NCI-H1092 treated with DMSO at 0.1 percent for 48 hours (cell line): Measurements from ENCODE around the gene BTBD2.
A peak's percentile ranks its signal among the peaks of the same experiment; 100 is the strongest.

Experiments used
- DNase-seq: peaks from one replicate; lab custom pipeline; 2025; lab: John Stamatoyannopoulos, UW

The BTBD2 gene

GRCh38 chr19:1941146-1942077 is 74.1 kb downstream of the BTBD2 start, which contains the start of gene CSNK1G2:
CSNK1G2 (plus strand) TSS chr19:1941172; CDS start chr19:1969773, 28,601 bp downstream.
- no peak for DNase-seq

- DNase-seq: no peak
Measured at GRCh38 chr19:1938071-1938470, 77.4 kb downstream of the BTBD2 start.

GRCh38 chr19:1936916-1937610 is 78.5 kb downstream of the BTBD2 start:
- no peak for DNase-seq

- no peak for DNase-seq
Measured at GRCh38 chr19:1936430-1936829, 79.1 kb downstream of the BTBD2 start.

GRCh38 chr19:1935484-1936208 is 79.9 kb downstream of the BTBD2 start:
- peak; percentile 28 for DNase-seq
